Retinal pigment epithelial cell (primary cell): ENCODE results near the gene TIAM2.
A peak's percentile ranks its signal among the peaks of the same experiment; 100 is the strongest.

Experiments used
- DNase-seq: peaks from one replicate; pipeline ENCODE4 v3.0.0-alpha.2; 2010; ENCODE audit warnings: low read depth
- H3K4me3 ChIP-seq: 2 replicates; pipeline ENCODE4 v1.5.1; 2011; ENCODE audit warnings: mild to moderate bottlenecking, low read length, control low read depth, moderate library complexity
- CTCF ChIP-seq: conservative IDR thresholded peaks from 2 replicates; pipeline ENCODE4 v1.5.1; 2011; ENCODE audit warnings: low read depth, low read length, control low read depth, inconsistent platforms

TIAM2 gene

GRCh38 chr6:155023717-155024116 lies 28.6 kb downstream of the TIAM2 start:
- DNase-seq, result no peak
- TF ChIP-seq CTCF, result no peak
- no peak overlapping the region for H3K4me3 ChIP-seq

- DNase-seq, result no peak
- no peak overlapping the region for H3K4me3 ChIP-seq
- no peak for TF ChIP-seq CTCF
These were observed 29.4 kb downstream of the TIAM2 start for GRCh38 chr6:155024391-155025027.

- peak; percentile 68 for DNase-seq
- TF ChIP-seq CTCF, result no peak
- no peak overlapping the region for H3K4me3 ChIP-seq
These were observed 31.0 kb downstream of the TIAM2 start for GRCh38 chr6:155026022-155026705.

- DNase-seq, result no peak
- no peak overlapping the region for H3K4me3 ChIP-seq
- TF ChIP-seq CTCF, result no peak
These were observed 31.6 kb downstream of the TIAM2 start for GRCh38 chr6:155026706-155027045.

GRCh38 chr6:155030148-155030720 lies 35.1 kb downstream of the TIAM2 start:
- no peak for TF ChIP-seq CTCF
- peak overlapping the region; percentile 18 for H3K4me3 ChIP-seq
- DNase-seq, result peak; percentile 92

GRCh38 chr6:155031091-155031490 lies 36.0 kb downstream of the TIAM2 start:
- TF ChIP-seq CTCF, result no peak

More at GRCh38 chr6:155031091-155031490, 36.0 kb downstream of the TIAM2 start:
- no peak for DNase-seq
- peak overlapping the region; percentile 18 for H3K4me3 ChIP-seq
